ENCODE measurements around the gene HSD17B2.

The HSD17B2 gene, protein sequence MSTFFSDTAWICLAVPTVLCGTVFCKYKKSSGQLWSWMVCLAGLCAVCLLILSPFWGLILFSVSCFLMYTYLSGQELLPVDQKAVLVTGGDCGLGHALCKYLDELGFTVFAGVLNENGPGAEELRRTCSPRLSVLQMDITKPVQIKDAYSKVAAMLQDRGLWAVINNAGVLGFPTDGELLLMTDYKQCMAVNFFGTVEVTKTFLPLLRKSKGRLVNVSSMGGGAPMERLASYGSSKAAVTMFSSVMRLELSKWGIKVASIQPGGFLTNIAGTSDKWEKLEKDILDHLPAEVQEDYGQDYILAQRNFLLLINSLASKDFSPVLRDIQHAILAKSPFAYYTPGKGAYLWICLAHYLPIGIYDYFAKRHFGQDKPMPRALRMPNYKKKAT

DNA sequence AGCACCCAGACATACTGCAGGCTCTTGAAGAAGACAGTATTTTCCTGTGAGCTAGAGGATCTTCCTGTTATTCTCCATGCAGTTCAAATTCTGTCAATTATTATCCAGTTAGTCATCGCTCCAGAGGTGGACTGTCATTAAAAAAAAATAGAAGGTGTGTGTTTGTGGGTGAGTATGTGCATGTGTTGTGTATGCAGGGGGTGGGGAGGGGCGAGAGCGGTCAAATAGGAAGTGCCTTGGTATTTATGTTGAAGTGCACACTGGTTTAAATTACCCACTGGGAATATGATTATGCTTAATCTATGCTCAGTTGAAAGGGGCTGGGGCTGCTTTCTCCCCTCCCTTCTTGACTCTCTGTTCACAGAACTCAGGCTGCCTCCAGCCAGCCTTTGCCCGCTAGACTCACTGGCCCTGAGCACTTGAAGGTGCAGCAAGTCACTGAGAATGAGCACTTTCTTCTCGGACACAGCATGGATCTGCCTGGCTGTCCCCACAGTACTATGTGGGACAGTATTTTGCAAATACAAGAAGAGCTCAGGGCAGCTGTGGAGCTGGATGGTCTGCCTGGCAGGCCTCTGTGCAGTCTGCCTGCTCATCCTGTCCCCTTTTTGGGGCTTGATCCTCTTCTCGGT lies at the start of gene HSD17B2:
Gene HSD17B2 (plus strand): TSS at position 273 of the 632 bp plus-strand sequence. CDS start 172 bp downstream, at position 445.
- peak within 1 kb of the TSS; percentile 60 for H3K4me3 ChIP-seq (ENCODE audit: low read depth, low read length)
- no peak for TF ChIP-seq CTCF (IDR thresholded peaks at IDR 0.05; ENCODE audit: low read depth, low read length)

DNA sequence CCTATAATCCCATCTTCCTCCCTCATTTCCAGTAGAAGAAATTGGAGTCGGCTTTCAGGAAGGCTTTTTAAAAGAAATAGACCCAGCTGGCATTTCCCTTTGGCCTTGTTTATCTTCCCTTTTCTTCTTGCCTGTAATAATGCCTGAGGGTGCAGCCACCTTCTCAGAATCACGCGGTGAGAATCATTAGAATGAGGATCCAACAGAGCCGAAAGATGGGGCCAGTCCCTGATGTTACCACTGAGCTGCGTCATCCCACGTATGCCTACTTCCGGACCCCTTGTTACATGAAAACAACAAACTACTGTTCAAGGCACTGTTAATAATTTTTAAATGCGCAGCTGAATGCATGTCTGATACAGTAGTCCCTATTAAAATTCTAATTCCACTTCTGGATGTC lies 47.9 kb upstream of the HSD17B2 start:
- no peak overlapping the region for H3K4me3 ChIP-seq (ENCODE audit: low read depth, low read length)
- TF ChIP-seq CTCF (IDR thresholded peaks at IDR 0.05; ENCODE audit: low read depth, low read length): no peak

DNA sequence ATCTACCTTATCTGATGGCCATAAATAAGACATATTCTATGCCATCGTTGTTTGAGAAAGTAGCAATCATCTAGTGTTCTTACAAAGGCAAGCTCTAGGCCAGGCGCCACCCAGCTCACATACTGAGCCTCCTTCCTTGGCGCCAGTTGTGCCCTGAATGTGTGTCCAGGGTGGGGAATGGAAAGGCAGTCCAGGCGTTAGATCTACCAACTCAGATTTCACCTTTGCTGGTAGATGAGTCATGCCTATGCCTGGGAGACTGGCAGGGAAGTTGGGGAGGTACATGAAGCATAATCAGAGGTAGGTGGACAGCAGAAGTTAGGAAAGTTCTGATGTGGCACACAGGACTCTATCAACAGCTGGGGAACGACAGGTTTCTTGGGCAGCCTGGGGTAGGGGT lies 47.3 kb upstream of the HSD17B2 start:
- H3K4me3 ChIP-seq (ENCODE audit: low read depth, low read length): no peak overlapping the region
- no peak for TF ChIP-seq CTCF (IDR thresholded peaks at IDR 0.05; ENCODE audit: low read depth, low read length)

GRCh38 chr16:81992859-81993258 lies 42.2 kb upstream of the HSD17B2 start:
- H3K4me3 ChIP-seq (ENCODE audit: low read depth, low read length): no peak overlapping the region
- no peak for TF ChIP-seq CTCF (IDR thresholded peaks at IDR 0.05; ENCODE audit: low read depth, low read length)

DNA sequence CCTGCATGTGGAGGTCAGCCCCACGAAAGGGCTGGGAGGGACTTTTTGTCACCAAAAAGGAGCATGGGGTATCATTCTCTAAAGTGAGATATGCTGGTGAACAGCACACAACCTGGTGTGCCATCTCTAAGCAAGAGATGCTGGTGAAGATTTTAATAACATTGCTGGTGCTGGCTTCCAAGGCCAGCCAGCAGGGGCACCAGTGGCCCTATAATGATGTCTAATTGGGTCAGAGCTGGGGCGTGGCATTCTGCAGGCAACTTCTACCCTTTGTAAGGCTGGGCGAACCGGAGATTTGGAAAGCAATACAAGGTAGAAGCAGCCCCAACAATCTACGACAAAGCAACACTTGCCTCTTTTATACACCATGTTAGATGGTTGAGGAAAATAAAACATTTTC lies 40.6 kb upstream of the HSD17B2 start:
- no peak for TF ChIP-seq CTCF (IDR thresholded peaks at IDR 0.05; ENCODE audit: low read depth, low read length)
- no peak overlapping the region for H3K4me3 ChIP-seq (ENCODE audit: low read depth, low read length)

DNA sequence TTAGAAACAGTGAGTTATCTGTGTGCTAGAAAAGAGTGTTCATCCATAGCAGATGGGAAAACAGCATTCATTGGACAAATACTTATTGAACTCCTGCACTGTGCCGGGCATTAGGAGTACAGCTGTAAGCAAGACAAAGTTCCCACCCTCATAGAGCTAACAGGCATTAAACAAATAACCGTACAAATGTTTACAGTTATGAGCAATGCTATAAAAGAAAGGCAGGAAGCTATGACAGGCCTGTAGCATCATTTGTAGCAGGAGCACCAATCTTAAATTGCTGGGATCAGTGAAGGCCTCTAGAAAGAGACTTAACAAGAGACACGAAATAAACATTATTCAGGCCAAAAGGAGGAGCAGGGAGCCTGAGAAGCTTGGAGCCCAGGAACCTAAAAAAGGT lies 39.4 kb upstream of the HSD17B2 start:
- TF ChIP-seq CTCF (IDR thresholded peaks at IDR 0.05; ENCODE audit: low read depth, low read length): no peak
- no peak overlapping the region for H3K4me3 ChIP-seq (ENCODE audit: low read depth, low read length)
